22Rv1 (cell line): ENCODE measurements around the gene SSH2.

Source experiments
- CTCF ChIP-seq: fragments of 450-650 bp; IDR thresholded peaks from 2 replicates; pipeline ENCODE4 v1.5.1; 2017; ENCODE audit warnings: mild to moderate bottlenecking
- ZFX ChIP-seq: fragments of 450-650 bp; IDR thresholded peaks from 2 replicates; pipeline ENCODE4 v1.6.1; 2017; ENCODE audit warnings: antibody characterized with exemption, borderline replicate concordance

GRCh38 chr17:29677221-29677791 lies 252.7 kb downstream of the SSH2 start:
- TF ChIP-seq CTCF (no peak), ZFX (no peak)
